ENCODE results near the gene CSRP1. TPM values are rescaled to one million over a fixed set of nuclear protein-coding genes. Genes with fewer than 3 reads are reported as not detected.

CSRP1 gene
- total RNA-seq, 6 experiments from 2014 or later: 54.9 to 158 (median 87.0) TPM

DNA sequence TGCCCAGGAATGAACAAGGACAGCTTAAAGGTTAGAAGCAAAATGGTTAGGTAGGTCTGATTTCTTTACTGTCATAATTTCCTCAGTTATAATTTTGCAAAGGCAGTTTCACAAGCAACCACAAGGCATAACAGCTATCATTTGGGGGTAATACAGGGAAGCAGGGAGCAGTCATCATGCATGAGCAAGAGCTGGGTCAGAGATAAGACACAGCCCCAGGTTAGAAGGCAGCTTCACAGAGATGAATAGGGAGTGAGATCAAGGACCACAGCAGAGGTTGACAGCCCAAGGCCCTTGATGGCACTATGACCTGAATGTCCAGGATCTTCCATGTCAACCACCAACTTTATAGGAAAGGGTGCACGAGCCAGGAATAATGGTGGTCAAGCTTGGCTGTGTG is 9.0 kb upstream of the CSRP1 start:
- Histone ChIP-seq H3K36me3 (no peaks in the 10 kb centered on the region), H3K9me3 (no peaks in the 10 kb centered on the region), H3K27ac (no peak overlapping the region), H3K4me3 (no peak overlapping the region), H3K27me3 (no peaks in the 10 kb centered on the region), H3K4me1 (peaks cover 0 to 11% (median 4%) of the 10 kb centered on the region in 4 donors)
- ATAC-seq: no peak
- no peak for DNase-seq
- WGBS (ENCODE audit: insufficient coverage, low coverage, low lambda C conversion rate, missing lambda C conversion rate): no CpG with 5 or more reads among the region's 1 CpG
- intact Hi-C loops (cut with DNase I): loop anchor here in 1 of 2 donors (5.0 kb wide), 1 partner anchor 34 kb away; no protein-coding TSS in a partner anchor
- TF ChIP-seq, protein P1, sequence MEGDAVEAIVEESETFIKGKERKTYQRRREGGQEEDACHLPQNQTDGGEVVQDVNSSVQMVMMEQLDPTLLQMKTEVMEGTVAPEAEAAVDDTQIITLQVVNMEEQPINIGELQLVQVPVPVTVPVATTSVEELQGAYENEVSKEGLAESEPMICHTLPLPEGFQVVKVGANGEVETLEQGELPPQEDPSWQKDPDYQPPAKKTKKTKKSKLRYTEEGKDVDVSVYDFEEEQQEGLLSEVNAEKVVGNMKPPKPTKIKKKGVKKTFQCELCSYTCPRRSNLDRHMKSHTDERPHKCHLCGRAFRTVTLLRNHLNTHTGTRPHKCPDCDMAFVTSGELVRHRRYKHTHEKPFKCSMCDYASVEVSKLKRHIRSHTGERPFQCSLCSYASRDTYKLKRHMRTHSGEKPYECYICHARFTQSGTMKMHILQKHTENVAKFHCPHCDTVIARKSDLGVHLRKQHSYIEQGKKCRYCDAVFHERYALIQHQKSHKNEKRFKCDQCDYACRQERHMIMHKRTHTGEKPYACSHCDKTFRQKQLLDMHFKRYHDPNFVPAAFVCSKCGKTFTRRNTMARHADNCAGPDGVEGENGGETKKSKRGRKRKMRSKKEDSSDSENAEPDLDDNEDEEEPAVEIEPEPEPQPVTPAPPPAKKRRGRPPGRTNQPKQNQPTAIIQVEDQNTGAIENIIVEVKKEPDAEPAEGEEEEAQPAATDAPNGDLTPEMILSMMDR (IDR thresholded peaks at IDR 0.05): no peak
- no peak for TF ChIP-seq POLR2A (IDR thresholded peaks at IDR 0.05)

DNA sequence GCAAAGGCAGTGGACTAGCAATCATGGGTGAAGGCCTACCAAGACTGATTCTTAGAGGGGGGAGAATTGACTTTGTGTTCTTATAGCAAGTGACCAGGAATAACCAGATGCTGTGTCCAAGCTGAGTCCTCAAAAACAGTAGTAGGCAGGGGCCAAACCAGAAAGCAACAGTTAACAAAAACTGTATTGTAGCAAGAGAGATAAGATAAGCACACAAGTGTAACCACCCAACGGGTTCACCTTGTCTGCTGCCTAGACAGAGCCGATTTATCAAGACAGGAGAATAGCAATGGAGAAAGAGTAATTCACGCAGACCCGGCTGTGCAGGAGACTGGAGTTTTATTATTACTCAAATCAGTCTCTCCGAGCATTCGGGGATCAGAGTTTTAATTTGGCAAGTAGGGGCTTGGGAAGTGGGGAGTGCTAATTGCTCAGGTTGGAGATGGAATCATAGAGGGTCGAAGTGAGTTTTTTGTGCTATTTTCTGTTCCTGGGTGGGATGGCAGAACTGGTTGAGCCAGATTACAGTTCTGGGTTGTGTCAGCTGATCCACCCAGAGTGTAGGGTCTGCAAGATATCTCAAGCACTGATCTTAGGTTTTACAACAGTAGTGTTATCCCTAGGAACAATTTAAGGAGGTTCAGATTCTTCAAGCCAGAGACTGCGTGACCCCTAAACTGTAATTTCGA is 8.3 kb upstream of the CSRP1 start:
- DNase-seq (no peak), ATAC-seq (no peak)
- TF ChIP-seq POLR2A (IDR thresholded peaks at IDR 0.05): no peak
- TF ChIP-seq, protein P1 (IDR thresholded peaks at IDR 0.05): no peak

DNA sequence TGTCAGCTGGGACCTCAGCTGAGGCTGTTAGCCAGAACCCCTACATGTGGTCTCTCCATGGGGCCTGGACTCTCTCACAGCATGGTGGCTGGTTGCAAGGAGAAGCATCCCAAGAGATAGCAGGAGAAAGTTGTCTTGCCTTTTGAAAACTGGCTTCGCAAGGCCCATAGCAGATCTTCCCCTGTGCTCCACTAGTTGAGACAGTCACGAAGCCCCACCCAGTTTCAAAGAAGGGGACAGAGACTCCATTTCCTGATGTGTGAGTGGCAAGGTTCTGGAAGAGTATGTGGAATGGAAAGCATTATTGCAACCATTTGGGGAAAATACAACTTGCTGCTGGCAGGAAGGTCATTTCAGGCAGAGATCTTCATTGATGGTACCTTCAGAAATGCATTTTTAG is 7.5 kb upstream of the CSRP1 start:
- H3K4me1 ChIP-seq: peaks cover 0 to 11% (median 4%) of the 10 kb centered on the region in 4 donors
- no peaks in the 10 kb centered on the region for H3K36me3 ChIP-seq
- no peaks in the 10 kb centered on the region for H3K9me3 ChIP-seq
- intact Hi-C loops (cut with DNase I): no loop called here
- ATAC-seq: no peak
- H3K27me3 ChIP-seq: no peaks in the 10 kb centered on the region
- no peak for DNase-seq
- WGBS (ENCODE audit: insufficient coverage, low coverage, low lambda C conversion rate, missing lambda C conversion rate): 93% methylated on average over 2 of the region's 2 CpGs
- no peak for TF ChIP-seq POLR2A (IDR thresholded peaks at IDR 0.05)
- TF ChIP-seq, protein P1 (IDR thresholded peaks at IDR 0.05): no peak
- H3K27ac ChIP-seq: no peak overlapping the region
- H3K4me3 ChIP-seq: no peak overlapping the region

More for the DNA sequence above, 8.3 kb upstream of the CSRP1 start:
- H3K27me3 ChIP-seq: no peaks in the 10 kb centered on the region
- no peak overlapping the region for H3K27ac ChIP-seq
- 87% methylated on average over 9 of the region's 9 CpGs for WGBS (ENCODE audit: insufficient coverage, low coverage, low lambda C conversion rate, missing lambda C conversion rate)
- H3K36me3 ChIP-seq: no peaks in the 10 kb centered on the region
- intact Hi-C loops (cut with DNase I): loop anchor here in 1 of 2 donors (5.0 kb wide), 1 partner anchor 33 kb away; no protein-coding TSS in a partner anchor
- H3K4me1 ChIP-seq: peaks cover 0 to 11% (median 4%) of the 10 kb centered on the region in 4 donors
- H3K9me3 ChIP-seq: no peaks in the 10 kb centered on the region
- no peak overlapping the region for H3K4me3 ChIP-seq

DNA sequence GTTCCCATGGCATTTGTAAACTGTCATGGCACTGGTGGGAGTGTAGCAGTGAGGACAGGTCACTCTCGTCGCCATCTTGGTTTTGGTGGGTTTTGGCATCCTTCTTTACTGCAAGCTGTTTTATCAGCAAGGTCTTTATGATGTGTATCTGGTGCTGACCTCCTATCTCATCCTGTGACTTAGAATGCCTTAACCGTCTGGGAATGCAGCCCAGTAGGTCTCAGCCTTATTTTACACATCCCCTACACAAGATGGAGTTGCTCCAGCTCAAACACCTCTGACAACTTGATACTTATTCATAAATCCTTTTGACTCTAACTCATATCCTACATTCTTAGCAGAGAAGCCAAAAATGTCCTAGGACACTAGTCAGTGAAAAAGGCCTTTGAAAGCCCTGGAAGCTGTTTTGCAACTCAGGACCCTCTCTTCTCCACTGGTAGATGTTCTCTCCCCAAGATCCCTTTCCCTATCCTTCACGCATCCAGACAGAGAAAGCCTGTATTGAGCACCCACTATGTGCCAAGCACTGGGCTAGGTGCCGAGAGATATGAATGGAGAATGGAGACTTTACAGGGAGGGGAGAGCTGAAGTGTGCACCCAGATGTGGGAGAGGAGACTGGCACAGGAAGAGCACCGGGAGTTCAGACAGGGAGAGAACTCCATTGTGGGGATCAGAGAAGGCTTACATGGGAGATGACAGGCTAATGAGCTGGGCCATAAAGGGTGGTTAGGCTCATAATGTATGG is 6.7 kb upstream of the CSRP1 start:
- no peaks in the 10 kb centered on the region for H3K36me3 ChIP-seq
- H3K27ac ChIP-seq: no peak overlapping the region
- no peak for TF ChIP-seq POLR2A (IDR thresholded peaks at IDR 0.05)
- TF ChIP-seq, protein P1 (IDR thresholded peaks at IDR 0.05): no peak
- 91% methylated on average over 5 of the region's 6 CpGs for WGBS (ENCODE audit: insufficient coverage, low coverage, low lambda C conversion rate, missing lambda C conversion rate)
- peaks cover 0 to 11% (median 4%) of the 10 kb centered on the region in 4 donors for H3K4me1 ChIP-seq
- no peaks in the 10 kb centered on the region for H3K9me3 ChIP-seq
- intact Hi-C loops (cut with DNase I): no loop called here
- DNase-seq: no peak
- no peak overlapping the region for H3K4me3 ChIP-seq
- H3K27me3 ChIP-seq: no peaks in the 10 kb centered on the region
- ATAC-seq: no peak

All from right lobe of liver (tissue), 6 donors.